ENCODE results near the gene ABCA4. TPM values are rescaled to one million over a fixed set of nuclear protein-coding genes. Genes with fewer than 3 reads are reported as not detected.

The ABCA4 gene
- total RNA-seq, 1 experiment from 2014 or later: 0.09 TPM

GRCh38 chr1:94095744-94096469, 25.0 kb downstream of the ABCA4 start:
- no peak for ATAC-seq
- no peak overlapping the region for H3K27ac Mint-ChIP-seq
- no peaks in the 10 kb centered on the region for H3K36me3 Mint-ChIP-seq
- H3K27me3 Mint-ChIP-seq (ENCODE audit: low read depth): peaks cover 4% of the 10 kb centered on the region; the same call in 1 of the 2 replicates
- CTCF ChIA-PET: interaction anchor here (0.7 kb wide), 1 partner anchor 480 kb away, joined by 4 read pairs; no protein-coding TSS in a partner anchor
- H3K4me3 Mint-ChIP-seq: no peak overlapping the region
- POLR2A ChIA-PET: interaction anchor here (0.7 kb wide), 1 partner anchor 157 kb away, joined by 3 read pairs; no protein-coding TSS in a partner anchor
- peaks cover 44% of the 10 kb centered on the region for H3K4me1 Mint-ChIP-seq
- no peak for DNase-seq (ENCODE audit: low spot score)
- no peaks in the 10 kb centered on the region for H3K9me3 Mint-ChIP-seq
- no peak for TF ChIP-seq ZSCAN18 (CRISPR knock-in tag; IDR thresholded peaks at IDR 0.05)
- TF ChIP-seq MAX (CRISPR knock-in tag; IDR thresholded peaks at IDR 0.05): no peak
- TF ChIP-seq E2F4 (CRISPR knock-in tag; IDR thresholded peaks at IDR 0.05; ENCODE audit: borderline replicate concordance, low read depth): no peak
- TF ChIP-seq USF2 (CRISPR knock-in tag; IDR thresholded peaks at IDR 0.05): no peak
- TF ChIP-seq ZNF232 (CRISPR knock-in tag; IDR thresholded peaks at IDR 0.05): no peak
- no peak for TF ChIP-seq ATF3 (CRISPR knock-in tag; conservative IDR thresholded peaks at IDR 0.05)
- TF ChIP-seq MLX (CRISPR knock-in tag; IDR thresholded peaks at IDR 0.05): no peak
- TF ChIP-seq PREB (CRISPR knock-in tag; IDR thresholded peaks at IDR 0.05; ENCODE audit: borderline replicate concordance): no peak
- no peak for TF ChIP-seq STAT6 (CRISPR knock-in tag; conservative IDR thresholded peaks at IDR 0.05; ENCODE audit: low read depth)
- no peak for TF ChIP-seq NR1H2 (CRISPR knock-in tag; IDR thresholded peaks at IDR 0.05)
- no peak for TF ChIP-seq GRHL2 (CRISPR knock-in tag; IDR thresholded peaks at IDR 0.05; ENCODE audit: insufficient replicate concordance, severe bottlenecking)
- no peak for TF ChIP-seq ZNF671 (CRISPR knock-in tag; IDR thresholded peaks at IDR 0.05)
- TF ChIP-seq ARID4B (CRISPR knock-in tag; IDR thresholded peaks at IDR 0.05; ENCODE audit: borderline replicate concordance): no peak
- no peak for TF ChIP-seq CREM (CRISPR knock-in tag; IDR thresholded peaks at IDR 0.05)
- TF ChIP-seq NFE2L1 (CRISPR knock-in tag; IDR thresholded peaks at IDR 0.05): no peak
- TF ChIP-seq ZNF425 (CRISPR knock-in tag; conservative IDR thresholded peaks at IDR 0.05): no peak
- no peak for TF ChIP-seq RELA (CRISPR knock-in tag; IDR thresholded peaks at IDR 0.05; ENCODE audit: borderline replicate concordance)
- TF ChIP-seq PRRX2 (CRISPR knock-in tag; IDR thresholded peaks at IDR 0.05): no peak

All from WTC11 (cell line).